ENCODE results near the gene PES1.

PES1 gene

GRCh38 chr22:30615543-30615954 lies 23.8 kb upstream of the PES1 start:
- FAIRE-seq (no peak), DNase-seq (ENCODE audit: insufficient read length, low spot score) (no peak)
- TF ChIP-seq CTCF (IDR thresholded peaks at IDR 0.05; ENCODE audit: insufficient read depth, missing control alignments): no peak

GRCh38 chr22:30614879-30615278 lies 23.2 kb upstream of the PES1 start:
- DNase-seq (ENCODE audit: insufficient read length, low spot score): no peak
- TF ChIP-seq CTCF (IDR thresholded peaks at IDR 0.05; ENCODE audit: insufficient read depth, missing control alignments): no peak
- no peak for FAIRE-seq

GRCh38 chr22:30614268-30614667 lies 22.6 kb upstream of the PES1 start:
- TF ChIP-seq CTCF (IDR thresholded peaks at IDR 0.05; ENCODE audit: insufficient read depth, missing control alignments): no peak
- DNase-seq (ENCODE audit: insufficient read length, low spot score) (no peak), FAIRE-seq (no peak)

DNA sequence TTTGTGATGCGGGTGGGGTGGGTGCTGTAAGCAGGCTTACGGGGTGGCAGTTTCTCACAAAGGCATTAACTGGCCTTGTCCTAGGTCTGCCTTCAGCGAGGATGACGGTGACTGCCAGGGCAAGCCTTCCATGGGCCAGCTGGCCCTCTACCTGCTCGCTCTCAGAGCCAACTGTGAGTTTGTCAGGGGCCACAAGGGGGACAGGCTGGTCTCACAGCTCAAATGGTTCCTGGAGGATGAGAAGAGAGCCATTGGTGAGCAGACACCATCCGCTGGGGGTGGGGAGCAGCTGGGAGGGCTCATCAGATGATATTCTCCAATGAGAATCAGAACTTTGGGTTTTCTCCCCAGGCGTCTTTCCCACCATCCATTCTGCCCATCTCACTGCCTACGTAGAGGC lies 21.1 kb upstream of the PES1 start:
- DNase-seq (ENCODE audit: insufficient read length, low spot score) (no peak), FAIRE-seq (no peak)
- TF ChIP-seq CTCF (IDR thresholded peaks at IDR 0.05; ENCODE audit: insufficient read depth, missing control alignments): no peak

DNA sequence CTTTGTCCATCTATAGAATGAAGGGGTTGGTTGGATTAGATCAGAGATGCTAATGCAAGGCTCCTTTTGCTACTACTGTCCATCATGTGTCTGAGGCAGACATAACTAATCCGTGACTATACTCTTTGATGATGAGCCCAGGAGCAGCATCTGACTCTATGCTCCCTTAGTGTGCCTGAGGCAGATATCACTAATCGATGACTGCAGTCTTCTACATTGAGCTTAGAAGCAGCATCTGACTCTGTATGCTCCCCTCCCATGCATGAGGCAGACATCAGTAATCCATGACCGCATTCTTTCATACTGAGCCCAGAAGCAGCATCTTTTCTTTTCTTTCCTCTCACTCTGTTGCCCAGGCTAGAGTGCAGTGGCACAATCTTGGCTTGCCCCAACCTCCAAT lies 19.5 kb upstream of the PES1 start:
- TF ChIP-seq CTCF (IDR thresholded peaks at IDR 0.05; ENCODE audit: insufficient read depth, missing control alignments): no peak
- DNase-seq (ENCODE audit: insufficient read length, low spot score) (no peak), FAIRE-seq (no peak)

GRCh38 chr22:30610299-30610698 lies 18.6 kb upstream of the PES1 start:
- DNase-seq (ENCODE audit: insufficient read length, low spot score) (no peak), FAIRE-seq (no peak)
- no peak for TF ChIP-seq CTCF (IDR thresholded peaks at IDR 0.05; ENCODE audit: insufficient read depth, missing control alignments)

- TF ChIP-seq CTCF (IDR thresholded peaks at IDR 0.05; ENCODE audit: insufficient read depth, missing control alignments): no peak
- no peak for DNase-seq (ENCODE audit: insufficient read length, low spot score)
- no peak for FAIRE-seq
Measured at GRCh38 chr22:30609260-30610185, 17.8 kb upstream of the PES1 start.
